D721Med (cell line): ENCODE data around the gene MKS1.

Experiments
- DNase-seq: peaks from one replicate; pipeline ENCODE4 v3.0.0; 2011; ENCODE audit warnings: low spot score; ENCODE audit not compliant: insufficient read length
- FAIRE-seq: peaks from 2 replicates; lab custom pipeline; 2011; peaks lifted over from hg19 to GRCh38; lab: Jason Lieb, UNC
- TF ChIP-seq, protein P1 (sequence below): IDR thresholded peaks from 2 replicates; pipeline ENCODE4 v1.5.1; 2012; ENCODE audit warnings: mild to moderate bottlenecking, control low read depth; ENCODE audit not compliant: insufficient read depth; ENCODE audit errors: missing control alignments

Gene MKS1

GRCh38 chr17:58242171-58242784, 23.2 kb upstream of the MKS1 start:
- DNase-seq (no peak), FAIRE-seq (no peak)
- TF ChIP-seq, protein P1, sequence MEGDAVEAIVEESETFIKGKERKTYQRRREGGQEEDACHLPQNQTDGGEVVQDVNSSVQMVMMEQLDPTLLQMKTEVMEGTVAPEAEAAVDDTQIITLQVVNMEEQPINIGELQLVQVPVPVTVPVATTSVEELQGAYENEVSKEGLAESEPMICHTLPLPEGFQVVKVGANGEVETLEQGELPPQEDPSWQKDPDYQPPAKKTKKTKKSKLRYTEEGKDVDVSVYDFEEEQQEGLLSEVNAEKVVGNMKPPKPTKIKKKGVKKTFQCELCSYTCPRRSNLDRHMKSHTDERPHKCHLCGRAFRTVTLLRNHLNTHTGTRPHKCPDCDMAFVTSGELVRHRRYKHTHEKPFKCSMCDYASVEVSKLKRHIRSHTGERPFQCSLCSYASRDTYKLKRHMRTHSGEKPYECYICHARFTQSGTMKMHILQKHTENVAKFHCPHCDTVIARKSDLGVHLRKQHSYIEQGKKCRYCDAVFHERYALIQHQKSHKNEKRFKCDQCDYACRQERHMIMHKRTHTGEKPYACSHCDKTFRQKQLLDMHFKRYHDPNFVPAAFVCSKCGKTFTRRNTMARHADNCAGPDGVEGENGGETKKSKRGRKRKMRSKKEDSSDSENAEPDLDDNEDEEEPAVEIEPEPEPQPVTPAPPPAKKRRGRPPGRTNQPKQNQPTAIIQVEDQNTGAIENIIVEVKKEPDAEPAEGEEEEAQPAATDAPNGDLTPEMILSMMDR = no peak

GRCh38 chr17:58239987-58240386, 20.9 kb upstream of the MKS1 start:
- TF ChIP-seq, protein P1 = no peak
- no peak for FAIRE-seq
- DNase-seq = no peak

GRCh38 chr17:58238147-58238634, 19.1 kb upstream of the MKS1 start, which contains the start of gene LPO:
Gene LPO (plus strand): TSS chr17:58238584. CDS start chr17:58242980, 4,396 bp downstream.
- no peak for FAIRE-seq
- TF ChIP-seq, protein P1 = no peak
- DNase-seq = no peak

DNA sequence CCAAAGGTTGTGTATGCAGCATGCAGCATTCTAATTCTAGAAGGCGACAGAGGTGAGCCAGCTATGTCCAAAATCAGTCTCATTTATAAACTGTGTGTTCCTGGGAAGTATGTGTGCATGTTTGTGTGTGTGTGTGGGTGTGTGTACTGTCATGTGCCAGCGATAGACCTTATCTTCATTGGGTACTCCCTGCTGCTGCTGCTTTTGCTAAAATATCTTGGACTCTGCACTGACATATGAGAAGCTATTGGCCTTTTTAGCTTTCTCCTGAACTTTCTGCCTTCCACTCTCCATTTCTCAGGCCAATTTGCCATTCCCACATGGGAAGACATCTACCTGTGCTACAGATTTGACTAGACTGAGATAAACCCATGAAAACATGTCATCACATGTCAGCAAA, 17.3 kb upstream of the MKS1 start:
- DNase-seq = no peak
- TF ChIP-seq, protein P1 = no peak
- FAIRE-seq = no peak

DNA sequence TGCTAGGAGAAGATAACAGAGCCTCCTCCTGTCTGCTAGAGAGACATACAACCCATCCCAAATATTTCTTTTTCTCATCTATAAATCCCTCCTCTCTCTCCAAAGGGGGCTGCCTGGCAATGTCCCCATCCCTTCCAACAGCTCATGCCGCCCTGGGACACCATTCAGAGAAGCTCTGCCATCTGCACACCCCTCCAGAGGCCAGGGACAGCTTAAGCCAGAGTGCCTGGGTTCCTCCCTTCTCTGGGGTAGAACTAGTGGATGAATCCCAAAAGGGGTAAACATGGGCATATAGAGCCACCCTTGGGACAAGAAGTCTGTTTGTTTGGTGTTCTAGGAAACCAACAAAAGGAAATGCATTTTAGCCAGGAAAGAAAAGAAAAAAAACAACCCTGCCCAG, 16.8 kb upstream of the MKS1 start:
- TF ChIP-seq, protein P1 = no peak
- no peak for DNase-seq
- no peak for FAIRE-seq

- DNase-seq (no peak), FAIRE-seq (no peak)
- TF ChIP-seq, protein P1 = no peak
Measured at GRCh38 chr17:58234512-58234911, 15.5 kb upstream of the MKS1 start.

DNA sequence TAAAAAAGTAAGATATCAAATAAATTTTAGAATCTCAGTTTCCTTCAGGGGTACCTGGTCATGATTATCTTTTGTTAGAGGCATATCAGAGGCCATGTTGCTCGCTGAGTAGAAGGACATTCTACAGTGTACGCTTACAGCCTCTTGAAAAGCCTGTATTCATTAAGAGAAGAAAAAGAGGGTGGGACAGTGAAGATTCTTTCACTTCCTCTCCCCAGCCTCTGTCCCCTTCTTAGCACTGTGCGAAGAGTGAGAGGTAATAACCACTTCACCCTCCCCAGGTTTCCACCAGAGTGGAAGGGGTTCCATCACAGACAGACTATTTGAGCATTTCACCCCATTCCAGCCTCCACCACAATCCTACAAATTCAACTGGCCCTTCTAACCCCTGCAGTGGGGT, 14.5 kb upstream of the MKS1 start:
- TF ChIP-seq, protein P1 = no peak
- FAIRE-seq (no peak), DNase-seq (no peak)
